ENCODE measurements around the gene HDLBP. TPM values are rescaled to one million over a fixed set of nuclear protein-coding genes. Genes with fewer than 3 reads are reported as not detected.

HDLBP gene
- total and polyA plus RNA-seq, 2 experiments from 2014 or later, result 230 to 306 TPM

- Histone ChIP-seq H3F3A (replicated peaks; ENCODE audit: low read depth) (no peaks in the 10 kb centered on the region), H3K4me2 (no peak overlapping the region), H3K27ac (ENCODE audit: low read depth) (no peak overlapping the region), H3K4me1 (ENCODE audit: insufficient read depth) (no peaks in the 10 kb centered on the region), H3K27me3 (ENCODE audit: insufficient read depth) (no peaks in the 10 kb centered on the region), H3K4me3 (no peak overlapping the region), H2AFZ (no peak overlapping the region), H3K9me2 (ENCODE audit: insufficient read depth) (no peaks in the 10 kb centered on the region), H3K79me2 (replicated peaks; ENCODE audit: insufficient read depth) (no peaks in the 10 kb centered on the region), H4K20me1 (replicated peaks; ENCODE audit: insufficient read depth) (no peaks in the 10 kb centered on the region), H3K36me3 (ENCODE audit: insufficient read depth) (no peaks in the 10 kb centered on the region)
- TF ChIP-seq, protein P1, sequence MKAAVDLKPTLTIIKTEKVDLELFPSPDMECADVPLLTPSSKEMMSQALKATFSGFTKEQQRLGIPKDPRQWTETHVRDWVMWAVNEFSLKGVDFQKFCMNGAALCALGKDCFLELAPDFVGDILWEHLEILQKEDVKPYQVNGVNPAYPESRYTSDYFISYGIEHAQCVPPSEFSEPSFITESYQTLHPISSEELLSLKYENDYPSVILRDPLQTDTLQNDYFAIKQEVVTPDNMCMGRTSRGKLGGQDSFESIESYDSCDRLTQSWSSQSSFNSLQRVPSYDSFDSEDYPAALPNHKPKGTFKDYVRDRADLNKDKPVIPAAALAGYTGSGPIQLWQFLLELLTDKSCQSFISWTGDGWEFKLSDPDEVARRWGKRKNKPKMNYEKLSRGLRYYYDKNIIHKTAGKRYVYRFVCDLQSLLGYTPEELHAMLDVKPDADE (IDR thresholded peaks at IDR 0.05), result no peak
- no peak for TF ChIP-seq STAT1 (IDR thresholded peaks at IDR 0.05; ENCODE audit: unreplicated experiment)
- TF ChIP-seq EZH2 (IDR thresholded peaks at IDR 0.05; ENCODE audit: low read depth, unreplicated experiment), result no peak
- TF ChIP-seq NANOG (IDR thresholded peaks at IDR 0.05; ENCODE audit: borderline replicate concordance), result no peak
- TF ChIP-seq ZNF114 (CRISPR knock-in tag; IDR thresholded peaks at IDR 0.05), result no peak
- TF ChIP-seq POLR2AphosphoS5 (IDR thresholded peaks at IDR 0.05; ENCODE audit: low read depth), result no peak
- TF ChIP-seq ZNF331 (CRISPR knock-in tag; IDR thresholded peaks at IDR 0.05; ENCODE audit: low read depth), result no peak
- no peak for TF ChIP-seq JUNB (IDR thresholded peaks at IDR 0.05; ENCODE audit: unreplicated experiment)
- TF ChIP-seq REST (IDR thresholded peaks at IDR 0.05; ENCODE audit: unreplicated experiment), result no peak
- no peak for TF ChIP-seq CREB1 (CRISPR knock-in tag; IDR thresholded peaks at IDR 0.05; ENCODE audit: low read depth)
- TF ChIP-seq, protein P2, sequence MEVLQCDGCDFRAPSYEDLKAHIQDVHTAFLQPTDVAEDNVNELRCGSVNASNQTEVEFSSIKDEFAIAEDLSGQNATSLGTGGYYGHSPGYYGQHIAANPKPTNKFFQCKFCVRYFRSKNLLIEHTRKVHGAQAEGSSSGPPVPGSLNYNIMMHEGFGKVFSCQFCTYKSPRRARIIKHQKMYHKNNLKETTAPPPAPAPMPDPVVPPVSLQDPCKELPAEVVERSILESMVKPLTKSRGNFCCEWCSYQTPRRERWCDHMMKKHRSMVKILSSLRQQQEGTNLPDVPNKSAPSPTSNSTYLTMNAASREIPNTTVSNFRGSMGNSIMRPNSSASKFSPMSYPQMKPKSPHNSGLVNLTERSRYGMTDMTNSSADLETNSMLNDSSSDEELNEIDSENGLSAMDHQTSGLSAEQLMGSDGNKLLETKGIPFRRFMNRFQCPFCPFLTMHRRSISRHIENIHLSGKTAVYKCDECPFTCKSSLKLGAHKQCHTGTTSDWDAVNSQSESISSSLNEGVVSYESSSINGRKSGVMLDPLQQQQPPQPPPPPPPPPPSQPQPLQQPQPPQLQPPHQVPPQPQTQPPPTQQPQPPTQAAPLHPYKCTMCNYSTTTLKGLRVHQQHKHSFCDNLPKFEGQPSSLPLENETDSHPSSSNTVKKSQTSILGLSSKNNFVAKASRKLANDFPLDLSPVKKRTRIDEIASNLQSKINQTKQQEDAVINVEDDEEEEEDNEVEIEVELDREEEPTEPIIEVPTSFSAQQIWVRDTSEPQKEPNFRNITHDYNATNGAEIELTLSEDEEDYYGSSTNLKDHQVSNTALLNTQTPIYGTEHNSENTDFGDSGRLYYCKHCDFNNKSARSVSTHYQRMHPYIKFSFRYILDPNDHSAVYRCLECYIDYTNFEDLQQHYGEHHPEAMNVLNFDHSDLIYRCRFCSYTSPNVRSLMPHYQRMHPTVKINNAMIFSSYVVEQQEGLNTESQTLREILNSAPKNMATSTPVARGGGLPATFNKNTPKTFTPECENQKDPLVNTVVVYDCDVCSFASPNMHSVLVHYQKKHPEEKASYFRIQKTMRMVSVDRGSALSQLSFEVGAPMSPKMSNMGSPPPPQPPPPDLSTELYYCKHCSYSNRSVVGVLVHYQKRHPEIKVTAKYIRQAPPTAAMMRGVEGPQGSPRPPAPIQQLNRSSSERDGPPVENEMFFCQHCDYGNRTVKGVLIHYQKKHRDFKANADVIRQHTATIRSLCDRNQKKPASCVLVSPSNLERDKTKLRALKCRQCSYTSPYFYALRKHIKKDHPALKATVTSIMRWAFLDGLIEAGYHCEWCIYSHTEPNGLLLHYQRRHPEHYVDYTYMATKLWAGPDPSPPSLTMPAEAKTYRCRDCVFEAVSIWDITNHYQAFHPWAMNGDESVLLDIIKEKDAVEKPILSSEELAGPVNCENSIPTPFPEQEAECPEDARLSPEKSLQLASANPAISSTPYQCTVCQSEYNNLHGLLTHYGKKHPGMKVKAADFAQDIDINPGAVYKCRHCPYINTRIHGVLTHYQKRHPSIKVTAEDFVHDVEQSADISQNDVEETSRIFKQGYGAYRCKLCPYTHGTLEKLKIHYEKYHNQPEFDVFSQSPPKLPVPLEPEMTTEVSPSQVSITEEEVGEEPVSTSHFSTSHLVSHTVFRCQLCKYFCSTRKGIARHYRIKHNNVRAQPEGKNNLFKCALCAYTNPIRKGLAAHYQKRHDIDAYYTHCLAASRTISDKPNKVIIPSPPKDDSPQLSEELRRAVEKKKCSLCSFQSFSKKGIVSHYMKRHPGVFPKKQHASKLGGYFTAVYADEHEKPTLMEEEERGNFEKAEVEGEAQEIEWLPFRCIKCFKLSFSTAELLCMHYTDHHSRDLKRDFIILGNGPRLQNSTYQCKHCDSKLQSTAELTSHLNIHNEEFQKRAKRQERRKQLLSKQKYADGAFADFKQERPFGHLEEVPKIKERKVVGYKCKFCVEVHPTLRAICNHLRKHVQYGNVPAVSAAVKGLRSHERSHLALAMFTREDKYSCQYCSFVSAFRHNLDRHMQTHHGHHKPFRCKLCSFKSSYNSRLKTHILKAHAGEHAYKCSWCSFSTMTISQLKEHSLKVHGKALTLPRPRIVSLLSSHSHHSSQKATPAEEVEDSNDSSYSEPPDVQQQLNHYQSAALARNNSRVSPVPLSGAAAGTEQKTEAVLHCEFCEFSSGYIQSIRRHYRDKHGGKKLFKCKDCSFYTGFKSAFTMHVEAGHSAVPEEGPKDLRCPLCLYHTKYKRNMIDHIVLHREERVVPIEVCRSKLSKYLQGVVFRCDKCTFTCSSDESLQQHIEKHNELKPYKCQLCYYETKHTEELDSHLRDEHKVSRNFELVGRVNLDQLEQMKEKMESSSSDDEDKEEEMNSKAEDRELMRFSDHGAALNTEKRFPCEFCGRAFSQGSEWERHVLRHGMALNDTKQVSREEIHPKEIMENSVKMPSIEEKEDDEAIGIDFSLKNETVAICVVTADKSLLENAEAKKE (CRISPR knock-in tag; IDR thresholded peaks at IDR 0.05), result no peak
- TF ChIP-seq EZH2phosphoT487 (IDR thresholded peaks at IDR 0.05; ENCODE audit: unreplicated experiment), result no peak
- TF ChIP-seq, protein P3, sequence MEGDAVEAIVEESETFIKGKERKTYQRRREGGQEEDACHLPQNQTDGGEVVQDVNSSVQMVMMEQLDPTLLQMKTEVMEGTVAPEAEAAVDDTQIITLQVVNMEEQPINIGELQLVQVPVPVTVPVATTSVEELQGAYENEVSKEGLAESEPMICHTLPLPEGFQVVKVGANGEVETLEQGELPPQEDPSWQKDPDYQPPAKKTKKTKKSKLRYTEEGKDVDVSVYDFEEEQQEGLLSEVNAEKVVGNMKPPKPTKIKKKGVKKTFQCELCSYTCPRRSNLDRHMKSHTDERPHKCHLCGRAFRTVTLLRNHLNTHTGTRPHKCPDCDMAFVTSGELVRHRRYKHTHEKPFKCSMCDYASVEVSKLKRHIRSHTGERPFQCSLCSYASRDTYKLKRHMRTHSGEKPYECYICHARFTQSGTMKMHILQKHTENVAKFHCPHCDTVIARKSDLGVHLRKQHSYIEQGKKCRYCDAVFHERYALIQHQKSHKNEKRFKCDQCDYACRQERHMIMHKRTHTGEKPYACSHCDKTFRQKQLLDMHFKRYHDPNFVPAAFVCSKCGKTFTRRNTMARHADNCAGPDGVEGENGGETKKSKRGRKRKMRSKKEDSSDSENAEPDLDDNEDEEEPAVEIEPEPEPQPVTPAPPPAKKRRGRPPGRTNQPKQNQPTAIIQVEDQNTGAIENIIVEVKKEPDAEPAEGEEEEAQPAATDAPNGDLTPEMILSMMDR (conservative IDR thresholded peaks at IDR 0.05; ENCODE audit: low read depth in 2 of 2), result no peak
- Mint-ChIP-seq H3K27ac (no peak overlapping the region), H3K9me3 (no peaks in the 10 kb centered on the region; the same call in 2 of the 3 replicates), H3K27me3 (ENCODE audit: insufficient read depth, low read depth, poor library complexity) (peaks cover 14% of the 10 kb centered on the region), H3K4me1 (peaks cover 3% of the 10 kb centered on the region; the same call in 1 of the 3 replicates), H3K4me3 (no peak overlapping the region), H3K36me3 (ENCODE audit: low read depth) (no peaks in the 10 kb centered on the region)
- ATAC-seq (no peak), DNase-seq (ENCODE audit: low spot score) (no peak)
Measured at GRCh38 chr2:241209271-241209670, 106.2 kb downstream of the HDLBP start.
